GM12878 (cell line): ENCODE data around the gene PITPNC1.

Experiments
- NFYB ChIP-seq: IDR thresholded peaks from 2 replicates; pipeline ENCODE4 v1.6.1; 2011; ENCODE audit warnings: low read depth, mild to moderate bottlenecking, low read length, improper control_type of control experiment, moderate library complexity; ENCODE audit not compliant: insufficient read depth
- SPI1 ChIP-seq: IDR thresholded peaks from 2 replicates; pipeline ENCODE4 v1.6.1; 2011; ENCODE audit warnings: low read depth, mild to moderate bottlenecking, low read length, moderate library complexity, borderline replicate concordance; ENCODE audit not compliant: insufficient read depth
- STAT3 ChIP-seq: IDR thresholded peaks from 2 replicates; pipeline ENCODE4 v1.6.1; 2011; ENCODE audit warnings: low read depth, low read length, improper control_type of control experiment
- YY1 ChIP-seq: IDR thresholded peaks from 2 replicates; pipeline ENCODE4 v1.6.1; 2011; ENCODE audit warnings: low read depth, mild to moderate bottlenecking, low read length
- ZNF274 ChIP-seq: IDR thresholded peaks from one replicate; pipeline ENCODE4 v1.8.0; 2011; ENCODE audit not compliant: insufficient read length, insufficient read depth
- TF ChIP-seq, protein P1 (sequence below), 3 experiments: IDR thresholded peaks in 2 of 3; conservative IDR thresholded peaks in 1 of 3; 2 replicates each; pipeline ENCODE4 v1.5.1; 2011; ENCODE audit warnings: low read depth in 3 of 3, low read length in 3 of 3, mild to moderate bottlenecking in 3 of 3, control low read depth in 2 of 3, moderate library complexity in 2 of 3, inconsistent platforms in 1 of 3, mixed read lengths in 1 of 3; ENCODE audit not compliant: control insufficient read depth in 2 of 3, insufficient read depth in 1 of 3; ENCODE audit errors: extremely low read depth in 1 of 3
- TF ChIP-seq, protein P2 (sequence below): IDR thresholded peaks from 2 replicates; pipeline ENCODE4 v1.6.1; 2011; ENCODE audit warnings: low read depth, low read length, improper control_type of control experiment, borderline replicate concordance

DNA sequence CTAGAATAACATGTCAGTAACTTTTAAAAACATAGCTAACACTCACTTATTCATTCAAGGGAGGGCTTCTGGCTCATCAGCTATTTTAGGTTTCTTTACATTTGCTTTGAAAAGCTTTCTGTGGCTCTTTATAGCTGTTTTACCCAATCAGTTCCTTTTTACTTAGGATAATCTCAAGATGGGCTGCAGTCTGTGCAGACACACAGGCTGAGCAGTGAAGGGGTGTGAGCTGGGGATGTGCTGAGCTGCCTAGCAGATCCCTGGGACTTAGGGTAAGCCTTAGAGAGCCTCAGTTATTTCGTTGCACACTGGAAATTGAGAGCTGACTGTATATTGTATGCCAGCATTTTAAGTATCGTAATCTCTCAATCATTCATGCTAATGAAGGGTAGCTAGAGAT, 310.4 kb downstream of the PITPNC1 start:
- TF ChIP-seq, protein P1, sequence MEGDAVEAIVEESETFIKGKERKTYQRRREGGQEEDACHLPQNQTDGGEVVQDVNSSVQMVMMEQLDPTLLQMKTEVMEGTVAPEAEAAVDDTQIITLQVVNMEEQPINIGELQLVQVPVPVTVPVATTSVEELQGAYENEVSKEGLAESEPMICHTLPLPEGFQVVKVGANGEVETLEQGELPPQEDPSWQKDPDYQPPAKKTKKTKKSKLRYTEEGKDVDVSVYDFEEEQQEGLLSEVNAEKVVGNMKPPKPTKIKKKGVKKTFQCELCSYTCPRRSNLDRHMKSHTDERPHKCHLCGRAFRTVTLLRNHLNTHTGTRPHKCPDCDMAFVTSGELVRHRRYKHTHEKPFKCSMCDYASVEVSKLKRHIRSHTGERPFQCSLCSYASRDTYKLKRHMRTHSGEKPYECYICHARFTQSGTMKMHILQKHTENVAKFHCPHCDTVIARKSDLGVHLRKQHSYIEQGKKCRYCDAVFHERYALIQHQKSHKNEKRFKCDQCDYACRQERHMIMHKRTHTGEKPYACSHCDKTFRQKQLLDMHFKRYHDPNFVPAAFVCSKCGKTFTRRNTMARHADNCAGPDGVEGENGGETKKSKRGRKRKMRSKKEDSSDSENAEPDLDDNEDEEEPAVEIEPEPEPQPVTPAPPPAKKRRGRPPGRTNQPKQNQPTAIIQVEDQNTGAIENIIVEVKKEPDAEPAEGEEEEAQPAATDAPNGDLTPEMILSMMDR (IDR thresholded peaks at IDR 0.05 in 2 of 3, conservative IDR thresholded peaks at IDR 0.05 in 1 of 3; ENCODE audit: control insufficient read depth in 2 of 3, extremely low read depth in 1 of 3, insufficient read depth in 1 of 3, low read depth in 3 of 3, low read length in 3 of 3) = no peak
- TF ChIP-seq, protein P2, sequence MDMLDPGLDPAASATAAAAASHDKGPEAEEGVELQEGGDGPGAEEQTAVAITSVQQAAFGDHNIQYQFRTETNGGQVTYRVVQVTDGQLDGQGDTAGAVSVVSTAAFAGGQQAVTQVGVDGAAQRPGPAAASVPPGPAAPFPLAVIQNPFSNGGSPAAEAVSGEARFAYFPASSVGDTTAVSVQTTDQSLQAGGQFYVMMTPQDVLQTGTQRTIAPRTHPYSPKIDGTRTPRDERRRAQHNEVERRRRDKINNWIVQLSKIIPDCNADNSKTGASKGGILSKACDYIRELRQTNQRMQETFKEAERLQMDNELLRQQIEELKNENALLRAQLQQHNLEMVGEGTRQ = no peak
- TF ChIP-seq NFYB (no peak), ZNF274 (no peak), SPI1 (no peak), YY1 (no peak), STAT3 (no peak)
